ENCODE measurements around the gene KRT6B.
"Not testable (repeated sequence)": the region's sequence is repeated elsewhere in the genome, so short reads cannot be mapped to it uniquely, and the experiment has no call there.

The KRT6B gene

GRCh38 chr12:52464897-52465296, 13.0 kb upstream of the KRT6B start:
- DNase-seq, result no peak

GRCh38 chr12:52461693-52462092, 9.7 kb upstream of the KRT6B start:
- no peak for DNase-seq

- no peak for DNase-seq
Measured at GRCh38 chr12:52458861-52459260, 6.9 kb upstream of the KRT6B start.

- no peak for DNase-seq
Measured at GRCh38 chr12:52455821-52456220, 3.9 kb upstream of the KRT6B start.

- no peak for DNase-seq
Measured at GRCh38 chr12:52454411-52455201, 2.7 kb upstream of the KRT6B start.

- no peak for DNase-seq
Measured at GRCh38 chr12:52448228-52448627, 3.7 kb downstream of the KRT6B start.

GRCh38 chr12:52447196-52447595, 4.8 kb downstream of the KRT6B start:
- DNase-seq, result not testable (repeated sequence)

GRCh38 chr12:52446367-52447045, 5.4 kb downstream of the KRT6B start:
- DNase-seq, result no peak

GRCh38 chr12:52445876-52446275, 6.1 kb downstream of the KRT6B start:
- DNase-seq, result no peak

GRCh38 chr12:52444647-52445595, 7.0 kb downstream of the KRT6B start:
- DNase-seq, result no peak

- no peak for DNase-seq
Measured at GRCh38 chr12:52443966-52444365, 8.0 kb downstream of the KRT6B start.

GRCh38 chr12:52442600-52443061, 9.3 kb downstream of the KRT6B start:
- DNase-seq, result no peak

- DNase-seq, result no peak
Measured at GRCh38 chr12:52441320-52441911, 10.5 kb downstream of the KRT6B start.

- DNase-seq, result no peak
Measured at GRCh38 chr12:52440821-52441319, 11.1 kb downstream of the KRT6B start.

GRCh38 chr12:52439845-52440244, 12.1 kb downstream of the KRT6B start:
- no peak for DNase-seq

- no peak for DNase-seq
Measured at GRCh38 chr12:52439420-52439819, 12.5 kb downstream of the KRT6B start.

GRCh38 chr12:52438305-52439301, 13.3 kb downstream of the KRT6B start:
- no peak for DNase-seq

GRCh38 chr12:52437508-52437907, 14.4 kb downstream of the KRT6B start:
- no peak for DNase-seq

GRCh38 chr12:52436828-52437474, 15.0 kb downstream of the KRT6B start:
- DNase-seq, result no peak

GRCh38 chr12:52436000-52436827, 15.7 kb downstream of the KRT6B start:
- DNase-seq, result no peak
